Measurements from ENCODE around the gene HIRIP3.

GRCh38 chr16:29973384-29974246, 21.8 kb downstream of the HIRIP3 start, which contains the start of gene TAOK2:
- TF ChIP-seq, protein P1, sequence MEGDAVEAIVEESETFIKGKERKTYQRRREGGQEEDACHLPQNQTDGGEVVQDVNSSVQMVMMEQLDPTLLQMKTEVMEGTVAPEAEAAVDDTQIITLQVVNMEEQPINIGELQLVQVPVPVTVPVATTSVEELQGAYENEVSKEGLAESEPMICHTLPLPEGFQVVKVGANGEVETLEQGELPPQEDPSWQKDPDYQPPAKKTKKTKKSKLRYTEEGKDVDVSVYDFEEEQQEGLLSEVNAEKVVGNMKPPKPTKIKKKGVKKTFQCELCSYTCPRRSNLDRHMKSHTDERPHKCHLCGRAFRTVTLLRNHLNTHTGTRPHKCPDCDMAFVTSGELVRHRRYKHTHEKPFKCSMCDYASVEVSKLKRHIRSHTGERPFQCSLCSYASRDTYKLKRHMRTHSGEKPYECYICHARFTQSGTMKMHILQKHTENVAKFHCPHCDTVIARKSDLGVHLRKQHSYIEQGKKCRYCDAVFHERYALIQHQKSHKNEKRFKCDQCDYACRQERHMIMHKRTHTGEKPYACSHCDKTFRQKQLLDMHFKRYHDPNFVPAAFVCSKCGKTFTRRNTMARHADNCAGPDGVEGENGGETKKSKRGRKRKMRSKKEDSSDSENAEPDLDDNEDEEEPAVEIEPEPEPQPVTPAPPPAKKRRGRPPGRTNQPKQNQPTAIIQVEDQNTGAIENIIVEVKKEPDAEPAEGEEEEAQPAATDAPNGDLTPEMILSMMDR (IDR thresholded peaks at IDR 0.05), result peak in 1 of 3 experiments; percentile 7
- TF ChIP-seq POLR2A (IDR thresholded peaks at IDR 0.05) (peak in 1 of 2 donors; percentile 85), POLR2AphosphoS5 (IDR thresholded peaks at IDR 0.05; ENCODE audit: insufficient read depth in 1 of 2, low read depth in 1 of 2) (peak; percentile 88 to 95)
